ENCODE results near the gene ZNF362.

Gene ZNF362

DNA sequence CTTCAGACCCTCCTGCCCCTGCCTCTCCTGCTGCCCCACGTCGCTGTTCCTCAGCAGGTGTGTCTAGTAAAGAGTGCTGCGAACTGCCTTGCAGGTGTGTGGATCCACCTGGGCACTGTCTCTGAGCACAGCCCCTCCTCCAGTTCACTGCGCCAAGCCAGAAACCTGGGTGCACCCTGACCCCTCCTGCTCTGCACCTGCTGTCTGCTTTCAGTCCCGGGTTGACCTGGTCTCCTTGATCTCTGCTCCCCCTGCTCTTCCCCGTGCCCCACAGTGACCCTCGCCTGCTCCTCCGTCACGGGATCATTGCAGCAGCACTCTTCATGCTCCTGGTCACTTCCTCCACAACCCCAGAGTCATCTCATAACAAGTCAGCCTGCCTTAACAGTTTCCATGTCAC, 58.1 kb downstream of the ZNF362 start:
- TF ChIP-seq, protein P1, sequence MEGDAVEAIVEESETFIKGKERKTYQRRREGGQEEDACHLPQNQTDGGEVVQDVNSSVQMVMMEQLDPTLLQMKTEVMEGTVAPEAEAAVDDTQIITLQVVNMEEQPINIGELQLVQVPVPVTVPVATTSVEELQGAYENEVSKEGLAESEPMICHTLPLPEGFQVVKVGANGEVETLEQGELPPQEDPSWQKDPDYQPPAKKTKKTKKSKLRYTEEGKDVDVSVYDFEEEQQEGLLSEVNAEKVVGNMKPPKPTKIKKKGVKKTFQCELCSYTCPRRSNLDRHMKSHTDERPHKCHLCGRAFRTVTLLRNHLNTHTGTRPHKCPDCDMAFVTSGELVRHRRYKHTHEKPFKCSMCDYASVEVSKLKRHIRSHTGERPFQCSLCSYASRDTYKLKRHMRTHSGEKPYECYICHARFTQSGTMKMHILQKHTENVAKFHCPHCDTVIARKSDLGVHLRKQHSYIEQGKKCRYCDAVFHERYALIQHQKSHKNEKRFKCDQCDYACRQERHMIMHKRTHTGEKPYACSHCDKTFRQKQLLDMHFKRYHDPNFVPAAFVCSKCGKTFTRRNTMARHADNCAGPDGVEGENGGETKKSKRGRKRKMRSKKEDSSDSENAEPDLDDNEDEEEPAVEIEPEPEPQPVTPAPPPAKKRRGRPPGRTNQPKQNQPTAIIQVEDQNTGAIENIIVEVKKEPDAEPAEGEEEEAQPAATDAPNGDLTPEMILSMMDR (IDR thresholded peaks at IDR 0.05; ENCODE audit: insufficient read depth, low read depth, low read length, missing control alignments) = no peak
- no peak overlapping the region for H3K4me3 ChIP-seq (ENCODE audit: low read depth, low read length)
- DNase-seq (ENCODE audit: low read depth) = no peak

DNA sequence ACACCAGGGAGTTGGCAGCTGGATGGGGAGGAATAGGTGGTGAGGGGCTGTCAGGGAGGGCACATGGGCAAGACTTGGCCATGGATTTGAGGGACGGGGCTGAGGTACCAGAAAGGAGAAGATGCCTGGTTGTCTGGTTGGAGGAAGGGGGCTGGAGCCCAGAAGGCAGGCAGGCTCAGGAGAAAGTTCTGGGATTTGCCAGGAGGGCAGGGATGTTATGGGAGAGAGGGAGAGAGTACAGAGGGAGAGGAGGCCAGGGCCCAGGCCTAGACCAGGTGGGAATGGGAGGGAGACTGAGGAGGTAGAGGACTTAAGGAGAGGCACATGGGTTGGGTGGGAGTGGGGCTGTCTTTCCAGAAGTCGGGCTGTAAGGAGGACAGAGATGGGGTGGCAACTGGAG, 60.3 kb downstream of the ZNF362 start:
- TF ChIP-seq, protein P1 (IDR thresholded peaks at IDR 0.05; ENCODE audit: insufficient read depth, low read depth, low read length, missing control alignments) = no peak
- no peak for DNase-seq (ENCODE audit: low read depth)

DNA sequence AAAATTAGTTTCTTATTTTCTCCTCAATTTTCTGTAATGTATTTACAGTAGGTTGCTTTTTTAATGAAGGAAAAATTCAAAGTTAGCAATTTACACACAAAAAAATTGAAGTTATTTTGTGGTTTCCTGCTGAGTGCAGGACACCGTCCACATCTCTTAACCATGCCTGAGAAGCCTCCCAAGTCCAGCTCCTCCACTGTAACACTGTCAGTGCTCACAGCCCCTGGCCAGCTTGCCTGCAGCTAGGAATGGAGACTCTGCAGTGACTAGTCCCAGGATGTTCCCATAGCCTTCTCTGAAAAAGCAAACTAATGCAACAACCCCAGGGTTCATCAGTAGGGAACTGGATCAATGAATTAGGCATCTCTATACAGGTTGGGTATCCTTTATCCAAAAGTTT, 61.1 kb downstream of the ZNF362 start:
- DNase-seq (ENCODE audit: low read depth) = no peak
- no peak overlapping the region for H3K4me3 ChIP-seq (ENCODE audit: low read depth, low read length)
- TF ChIP-seq, protein P1 (IDR thresholded peaks at IDR 0.05; ENCODE audit: insufficient read depth, low read depth, low read length, missing control alignments) = no peak

More for the DNA sequence above, 60.3 kb downstream of the ZNF362 start:
- H3K4me3 ChIP-seq (ENCODE audit: low read depth, low read length) = no peak overlapping the region

DNA sequence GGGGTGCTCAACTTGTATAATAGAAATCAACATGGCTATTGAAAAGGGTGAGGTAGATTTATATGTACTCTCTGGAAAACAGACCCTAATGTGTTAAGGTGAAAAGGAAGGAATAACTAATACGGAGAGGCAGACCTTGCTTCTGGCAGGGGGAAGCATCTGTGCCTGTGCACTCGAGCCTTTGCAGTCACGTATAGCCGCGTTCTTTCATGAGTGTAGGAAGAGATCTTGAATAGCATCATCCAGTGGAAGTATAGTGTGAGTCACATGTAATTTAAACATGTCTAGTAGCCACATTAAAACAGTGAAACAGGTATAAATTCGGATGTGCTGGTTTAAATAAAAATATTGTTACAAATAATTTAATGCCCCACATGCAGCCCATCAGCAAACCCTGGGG, 61.7 kb downstream of the ZNF362 start:
- TF ChIP-seq, protein P1 (IDR thresholded peaks at IDR 0.05; ENCODE audit: insufficient read depth, low read depth, low read length, missing control alignments) = no peak
- DNase-seq (ENCODE audit: low read depth) = no peak
- H3K4me3 ChIP-seq (ENCODE audit: low read depth, low read length) = no peak overlapping the region

DNA sequence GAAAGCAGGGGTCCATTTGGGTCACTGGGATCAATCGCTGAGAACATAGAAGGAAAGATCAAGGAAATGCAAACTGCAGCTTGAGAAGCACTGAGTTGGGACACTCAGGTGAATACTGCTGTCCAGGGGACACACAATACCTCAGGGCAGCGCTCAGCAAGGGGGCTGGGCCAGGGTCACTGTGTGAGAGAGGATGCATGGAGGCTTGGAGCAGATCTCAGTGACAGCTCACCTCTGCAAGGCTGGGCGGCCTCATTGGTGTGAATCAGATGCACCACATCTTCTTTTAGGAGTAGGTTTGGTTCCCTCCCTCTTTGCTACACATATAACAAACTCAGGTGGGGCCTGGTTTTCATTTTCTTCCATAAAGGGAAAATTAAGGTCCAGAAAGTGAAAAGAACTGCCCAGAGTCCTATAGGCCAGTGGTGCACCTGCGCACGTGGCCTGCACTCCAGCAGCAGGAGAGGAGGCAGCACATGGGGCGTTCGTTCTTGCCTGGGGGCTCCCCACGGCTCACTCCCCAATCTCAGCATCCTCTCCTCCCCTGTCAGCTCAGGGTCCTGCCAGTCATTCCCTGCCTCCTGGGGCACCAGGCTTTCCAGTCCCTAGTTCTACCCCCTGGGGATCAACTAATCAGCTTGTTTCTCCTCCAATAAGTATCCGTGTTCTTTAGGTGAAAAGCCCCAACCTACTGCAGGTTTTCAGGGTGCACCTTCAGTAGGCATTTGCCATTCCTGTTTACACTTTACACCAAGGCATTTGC, 63.1 kb downstream of the ZNF362 start:
- DNase-seq (ENCODE audit: low read depth) = no peak
- TF ChIP-seq, protein P1 (IDR thresholded peaks at IDR 0.05; ENCODE audit: insufficient read depth, low read depth, low read length, missing control alignments) = no peak
- H3K4me3 ChIP-seq (ENCODE audit: low read depth, low read length) = no peak overlapping the region

DNA sequence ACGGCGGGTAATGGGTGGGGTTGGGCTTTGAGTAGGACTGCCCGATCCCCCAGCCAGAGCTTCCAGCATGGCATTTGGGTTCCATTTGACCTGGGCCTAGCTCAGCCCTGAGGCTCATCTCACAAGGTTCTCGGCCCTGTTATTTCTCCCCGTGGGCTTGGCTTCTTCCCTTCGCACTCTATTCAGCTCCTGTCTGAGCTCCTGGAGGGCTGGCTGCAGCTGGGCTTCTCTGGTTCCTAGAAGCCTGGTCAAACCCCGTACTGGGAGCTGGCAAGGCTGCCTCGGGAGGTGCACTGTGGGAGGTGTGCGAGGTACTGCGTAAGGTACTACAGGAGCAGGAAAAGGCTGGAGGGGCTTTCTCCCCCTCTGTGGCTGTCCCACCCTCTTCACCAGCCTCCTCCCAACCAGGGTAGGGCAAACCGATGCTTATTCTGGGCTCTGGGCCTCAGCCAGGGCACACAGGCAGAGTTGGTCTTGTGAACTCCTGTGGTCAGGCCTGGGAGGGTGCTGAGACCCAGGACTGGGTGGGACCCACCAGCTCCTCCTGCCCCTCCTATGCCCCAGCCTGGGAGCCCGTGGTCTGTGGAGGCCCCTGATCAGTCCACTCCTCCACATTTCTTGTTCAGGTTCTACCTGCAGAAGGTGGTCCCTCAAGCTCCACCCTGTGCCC, 63.8 kb downstream of the ZNF362 start:
- DNase-seq (ENCODE audit: low read depth) = no peak
- TF ChIP-seq, protein P1 (IDR thresholded peaks at IDR 0.05; ENCODE audit: insufficient read depth, low read depth, low read length, missing control alignments) = no peak
- no peak overlapping the region for H3K4me3 ChIP-seq (ENCODE audit: low read depth, low read length)

Measured in GM12865 (cell line).